Kidney (tissue), 14 donors: ENCODE results near the gene ST3GAL3. TPM values are rescaled to one million over a fixed set of nuclear protein-coding genes. Genes with fewer than 3 reads are reported as not detected.
"Not testable (repeated sequence)": the region's sequence is repeated elsewhere in the genome, so short reads cannot be mapped to it uniquely, and the experiment has no call there.

Source experiments
- DNase-seq, 5 donors: peaks; one replicate each; pipeline ENCODE4 v3.0.0-alpha.2; 2013 to 2020
- FAIRE-seq: peaks from 2 replicates; lab custom pipeline; 2012; peaks lifted over from hg19 to GRCh38; lab: Jason Lieb, UNC
- H3K27ac ChIP-seq, 2 donors: one replicate each; pipeline ENCODE4 v1.7.0; 2013; ENCODE audit warnings: low read depth in 2 of 2, low read length in 2 of 2, inconsistent platforms in 1 of 2
- H3K27me3 ChIP-seq: one replicate; pipeline ENCODE4 v1.7.1; 2013; ENCODE audit warnings: low read length, inconsistent platforms; ENCODE audit not compliant: control insufficient read depth, insufficient read depth
- H3K36me3 ChIP-seq, 3 donors: one replicate each; pipeline versions ENCODE4 v1.7.0 to v1.7.1; 2013; ENCODE audit warnings: low read length in 3 of 3, control low read depth in 1 of 3, inconsistent platforms in 1 of 3; ENCODE audit not compliant: insufficient read depth in 3 of 3, control insufficient read depth in 2 of 3
- H3K4me1 ChIP-seq, 3 donors: one replicate each; pipeline versions ENCODE4 v1.7.0 to v1.7.1; 2013; ENCODE audit warnings: low read length in 3 of 3, inconsistent platforms in 1 of 3, low read depth in 1 of 3; ENCODE audit not compliant: control insufficient read depth in 2 of 3, insufficient read depth in 2 of 3
- H3K4me3 ChIP-seq, 3 donors: one replicate each; pipeline versions ENCODE4 v1.7.0 to v1.8.1; 2013; ENCODE audit warnings: low read length in 3 of 3, control low read depth in 1 of 3, inconsistent platforms in 1 of 3
- H3K9ac ChIP-seq, 3 donors: one replicate each; pipeline versions ENCODE4 v1.7.0 to v1.7.1; 2013; ENCODE audit warnings: low read length in 3 of 3, control low read depth in 1 of 3, inconsistent platforms in 1 of 3
- H3K9me3 ChIP-seq, 3 donors: one replicate each; pipeline versions ENCODE4 v1.7.0 to v1.7.1; 2013; ENCODE audit warnings: low read length in 3 of 3, control low read depth in 1 of 3, inconsistent platforms in 1 of 3; ENCODE audit not compliant: control insufficient read depth in 2 of 3, insufficient read depth in 1 of 3
- intact Hi-C: fragments of 100-400 bp; cut with DNase I; formaldehyde crosslinking; loops from one replicate; pipeline ENCODE4 v1.11.1; 2022
- polyA plus RNA-seq: library from polyadenylated mRNA; stranded (reverse); fragments of 350-450 nt; fragmentation: Illumina TruSeq; extraction: RNeasy Lipid Tissue Mini Kit (QIAGEN cat#74804); gene quantifications from one replicate; pipeline ENCODE4 v1.2.3, GENCODE V29; 2014; ENCODE audit warnings: low read depth, low replicate concordance; ENCODE audit not compliant: insufficient read depth
- total RNA-seq: library from RNA; stranded (reverse); fragmentation: NEBNext Ultra II Directional; extraction: Animal tissue kit (Norgen Biotek cat#: 25700); gene quantifications from one replicate; pipeline ENCODE4 v1.2.1, GENCODE V29; 2021
- TF ChIP-seq, protein P1 (sequence below): IDR thresholded peaks from 3 replicates; pipeline ENCODE4 v1.5.1; 2012; ENCODE audit warnings: mild to moderate bottlenecking, moderate library complexity, borderline replicate concordance; ENCODE audit not compliant: insufficient read depth; ENCODE audit errors: extremely low read depth
- donor health status: control.
- donor health status: control.
- donor health status: control.
- donor health status: control.
- donor health status: control.
- donor health status: DM: yes; HTN: yes; CAD: no.
- donor health status: Normal renal cell carcinoma (clear cell type).

Gene ST3GAL3
- total and polyA plus RNA-seq, 2 donors from 2014 or later = 15.3 to 21.3 TPM

DNA sequence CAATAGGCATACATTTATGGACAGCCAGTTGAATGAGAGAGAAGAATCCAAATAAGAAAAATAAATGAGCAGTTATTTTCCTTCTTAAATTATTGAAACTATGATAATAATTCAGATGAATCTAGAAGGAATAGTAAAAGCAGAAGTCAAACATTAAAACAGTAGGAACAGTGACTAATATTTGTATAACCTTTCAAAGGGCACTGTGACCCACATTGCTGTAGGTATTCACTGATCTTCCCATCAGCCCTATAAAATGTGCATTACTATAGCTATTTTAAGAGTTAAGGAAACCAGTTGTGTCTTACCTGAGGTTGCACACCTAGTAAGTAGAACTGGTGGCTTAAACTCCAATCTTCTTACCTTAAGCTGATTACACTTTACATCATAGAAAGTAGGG is 123.5 kb downstream of the ST3GAL3 start:
- Histone ChIP-seq H3K9ac (no peak overlapping the region), H3K27ac (no peak overlapping the region), H3K27me3 (no peaks in the 10 kb centered on the region), H3K4me3 (no peak overlapping the region), H3K9me3 (no peaks in the 10 kb centered on the region), H3K4me1 (peaks cover 0 to 7% (median 6%) of the 10 kb centered on the region in 3 donors), H3K36me3 (no peaks in the 10 kb centered on the region)
- DNase-seq = no peak
- no peak for FAIRE-seq
- TF ChIP-seq, protein P1, sequence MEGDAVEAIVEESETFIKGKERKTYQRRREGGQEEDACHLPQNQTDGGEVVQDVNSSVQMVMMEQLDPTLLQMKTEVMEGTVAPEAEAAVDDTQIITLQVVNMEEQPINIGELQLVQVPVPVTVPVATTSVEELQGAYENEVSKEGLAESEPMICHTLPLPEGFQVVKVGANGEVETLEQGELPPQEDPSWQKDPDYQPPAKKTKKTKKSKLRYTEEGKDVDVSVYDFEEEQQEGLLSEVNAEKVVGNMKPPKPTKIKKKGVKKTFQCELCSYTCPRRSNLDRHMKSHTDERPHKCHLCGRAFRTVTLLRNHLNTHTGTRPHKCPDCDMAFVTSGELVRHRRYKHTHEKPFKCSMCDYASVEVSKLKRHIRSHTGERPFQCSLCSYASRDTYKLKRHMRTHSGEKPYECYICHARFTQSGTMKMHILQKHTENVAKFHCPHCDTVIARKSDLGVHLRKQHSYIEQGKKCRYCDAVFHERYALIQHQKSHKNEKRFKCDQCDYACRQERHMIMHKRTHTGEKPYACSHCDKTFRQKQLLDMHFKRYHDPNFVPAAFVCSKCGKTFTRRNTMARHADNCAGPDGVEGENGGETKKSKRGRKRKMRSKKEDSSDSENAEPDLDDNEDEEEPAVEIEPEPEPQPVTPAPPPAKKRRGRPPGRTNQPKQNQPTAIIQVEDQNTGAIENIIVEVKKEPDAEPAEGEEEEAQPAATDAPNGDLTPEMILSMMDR = no peak
- intact Hi-C loops = no loop called here

DNA sequence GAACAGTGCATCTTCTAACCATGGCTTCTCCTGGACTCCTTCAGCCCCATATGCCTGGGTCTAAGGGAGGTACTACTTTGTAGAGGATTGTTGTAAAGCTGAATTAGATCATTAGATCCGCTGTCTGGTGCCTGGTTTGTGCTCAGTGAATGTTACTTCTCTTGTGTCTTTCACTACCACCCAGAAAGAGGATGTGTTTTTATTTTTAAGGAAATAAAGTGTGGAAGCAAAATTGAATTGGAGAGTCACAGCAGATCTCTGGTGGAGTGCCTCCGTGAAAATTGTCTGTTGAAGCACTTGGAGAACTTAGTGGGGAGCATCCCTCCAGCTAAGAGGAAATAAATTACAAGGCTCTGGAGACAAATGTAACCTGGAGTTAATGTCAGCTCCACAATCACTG is 124.5 kb downstream of the ST3GAL3 start:
- H3K9ac ChIP-seq = no peak overlapping the region
- H3K36me3 ChIP-seq = no peaks in the 10 kb centered on the region
- H3K27me3 ChIP-seq = no peaks in the 10 kb centered on the region
- H3K4me3 ChIP-seq = no peak overlapping the region
- H3K9me3 ChIP-seq = no peaks in the 10 kb centered on the region
- DNase-seq = no peak
- peaks cover 0 to 16% (median 14%) of the 10 kb centered on the region in 3 donors for H3K4me1 ChIP-seq
- intact Hi-C loops = no loop called here
- FAIRE-seq = no peak
- no peak overlapping the region for H3K27ac ChIP-seq
- TF ChIP-seq, protein P1 = no peak

DNA sequence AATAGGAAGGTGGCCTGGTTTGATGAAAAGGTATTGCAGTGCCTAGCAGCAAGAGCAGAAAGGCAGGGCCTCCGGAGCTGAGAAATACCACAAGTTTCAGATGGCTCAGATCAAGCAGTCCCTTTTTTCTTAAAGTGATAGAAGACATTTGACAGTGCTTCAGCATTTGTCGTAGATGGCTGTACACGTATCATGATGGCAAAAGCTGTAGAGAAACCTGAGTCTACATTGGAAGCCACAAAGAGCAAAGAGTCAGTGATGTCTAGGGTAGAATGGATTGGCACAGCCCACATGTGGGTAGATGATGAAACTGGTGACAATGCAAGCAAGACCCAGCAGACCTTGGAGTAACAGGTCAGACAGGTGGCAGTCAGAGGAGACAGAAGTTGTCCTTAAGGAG is 124.9 kb downstream of the ST3GAL3 start:
- intact Hi-C loops = no loop called here
- Histone ChIP-seq H3K9ac (no peak overlapping the region), H3K27me3 (no peaks in the 10 kb centered on the region), H3K27ac (no peak overlapping the region), H3K4me3 (no peak overlapping the region), H3K36me3 (no peaks in the 10 kb centered on the region), H3K9me3 (no peaks in the 10 kb centered on the region), H3K4me1 (peaks cover 0 to 20% (median 14%) of the 10 kb centered on the region in 3 donors)
- DNase-seq = no peak
- TF ChIP-seq, protein P1 = no peak
- FAIRE-seq = no peak

DNA sequence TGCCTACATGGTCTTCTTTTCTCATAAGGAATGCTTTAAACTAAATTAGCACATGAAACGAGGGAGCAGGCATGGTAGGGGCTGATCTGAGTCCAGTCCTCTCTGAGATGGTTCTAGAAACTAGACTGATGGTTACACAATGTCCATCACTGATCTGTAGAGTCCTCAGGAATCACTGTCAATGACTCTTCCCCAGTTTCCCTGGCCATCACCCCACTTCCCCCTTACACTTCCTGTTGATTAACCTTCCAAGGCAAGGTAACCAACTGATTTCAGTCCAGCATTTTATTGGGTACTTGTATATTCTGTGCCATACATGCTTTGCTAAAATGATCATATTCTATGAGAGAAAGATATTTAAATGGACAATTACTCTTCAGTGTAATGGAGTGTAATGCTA is 125.7 kb downstream of the ST3GAL3 start:
- DNase-seq (no peak), FAIRE-seq (no peak)
- H3K9me3 ChIP-seq = no peaks in the 10 kb centered on the region
- no peak overlapping the region for H3K9ac ChIP-seq
- intact Hi-C loops = no loop called here
- TF ChIP-seq, protein P1 = no peak
- H3K27ac ChIP-seq = no peak overlapping the region
- H3K27me3 ChIP-seq = no peaks in the 10 kb centered on the region
- no peak overlapping the region for H3K4me3 ChIP-seq
- H3K36me3 ChIP-seq = no peaks in the 10 kb centered on the region
- peaks cover 0 to 24% (median 14%) of the 10 kb centered on the region in 3 donors for H3K4me1 ChIP-seq

DNA sequence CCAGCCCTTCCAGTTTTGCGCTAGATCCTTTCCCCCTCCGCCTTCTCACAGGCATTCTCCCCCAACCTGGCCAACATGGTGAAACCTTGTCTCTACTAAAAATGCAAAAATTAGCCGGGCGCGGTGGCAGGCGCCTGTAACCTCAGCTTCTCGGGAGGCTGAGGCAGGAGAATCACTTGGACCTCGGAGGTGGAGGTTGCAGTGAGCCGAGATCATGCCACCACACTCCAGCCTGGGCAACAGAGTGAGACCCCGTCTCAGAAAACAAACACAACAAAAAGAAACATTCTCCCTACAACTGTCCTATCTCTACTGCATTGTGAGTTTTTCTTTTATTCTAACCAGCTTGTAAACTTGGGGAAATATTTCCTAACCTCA is 126.6 kb downstream of the ST3GAL3 start:
- H3K9ac ChIP-seq, DNase-seq, H3K9me3 ChIP-seq, H3K27me3 ChIP-seq, FAIRE-seq, H3K36me3 ChIP-seq, H3K27ac ChIP-seq, intact Hi-C loops, H3K4me3 ChIP-seq: not testable (repeated sequence)
- peaks cover 0 to 24% (median 14%) of the 10 kb centered on the region in 3 donors for H3K4me1 ChIP-seq
